ENCODE data around the gene CALU.

The CALU gene

GRCh38 chr7:128725531-128725930 is 13.6 kb upstream of the CALU start:
- no peak for DNase-seq

DNA sequence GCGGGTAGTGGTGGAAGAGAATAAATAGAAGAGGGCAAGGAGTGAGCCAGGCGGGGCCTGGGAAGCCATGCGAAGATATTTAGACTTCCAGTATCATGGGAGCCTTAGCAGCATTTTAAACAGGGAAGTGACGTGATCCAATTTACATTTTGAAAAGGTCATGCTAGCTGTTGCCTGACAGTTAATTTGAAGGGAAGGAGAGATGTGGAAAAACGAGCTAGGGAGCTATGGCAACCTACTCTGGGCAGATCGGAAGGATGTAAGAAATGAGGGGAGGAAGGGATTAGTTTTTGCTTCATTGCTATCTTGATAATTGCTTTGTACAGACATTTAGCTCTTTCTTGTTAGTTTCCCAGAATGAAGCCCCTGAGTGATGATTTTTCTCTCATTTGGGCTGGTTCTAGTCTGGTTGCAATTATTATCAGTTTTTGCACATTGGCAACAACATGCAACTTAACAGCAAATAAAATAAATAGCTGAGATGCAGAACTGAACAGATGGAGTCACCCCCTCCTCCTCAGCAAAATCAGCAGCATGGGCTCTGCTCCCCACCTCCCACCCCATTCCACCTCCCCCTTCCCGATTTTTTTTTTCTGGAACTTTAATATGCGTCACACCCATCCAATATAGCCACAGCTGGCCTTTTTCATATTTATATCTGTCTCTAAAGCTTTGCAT is 13.0 kb upstream of the CALU start:
- no peak for DNase-seq

DNA sequence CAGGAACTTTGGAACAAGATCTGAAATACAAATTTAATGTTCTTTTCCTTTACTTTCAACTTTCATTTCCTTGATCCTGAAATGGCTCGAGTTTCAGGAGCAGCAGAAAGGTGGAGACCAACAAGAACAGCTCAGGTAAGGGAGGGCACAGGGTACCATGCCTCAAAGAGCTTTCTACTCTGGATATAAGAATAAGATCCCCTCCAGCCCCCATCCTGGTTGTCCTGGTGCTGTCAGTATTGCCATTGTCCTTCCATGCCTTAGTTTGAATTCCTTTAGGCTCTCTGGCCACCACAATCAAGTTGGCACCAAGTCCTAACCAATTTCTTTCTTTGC is 12.5 kb upstream of the CALU start:
- DNase-seq: no peak

- DNase-seq: no peak
Measured at GRCh38 chr7:128727239-128727638, 11.9 kb upstream of the CALU start.

- DNase-seq: no peak
Measured at GRCh38 chr7:128728598-128728997, 10.6 kb upstream of the CALU start.

- no peak for DNase-seq
Measured at GRCh38 chr7:128729494-128729893, 9.7 kb upstream of the CALU start.

DNA sequence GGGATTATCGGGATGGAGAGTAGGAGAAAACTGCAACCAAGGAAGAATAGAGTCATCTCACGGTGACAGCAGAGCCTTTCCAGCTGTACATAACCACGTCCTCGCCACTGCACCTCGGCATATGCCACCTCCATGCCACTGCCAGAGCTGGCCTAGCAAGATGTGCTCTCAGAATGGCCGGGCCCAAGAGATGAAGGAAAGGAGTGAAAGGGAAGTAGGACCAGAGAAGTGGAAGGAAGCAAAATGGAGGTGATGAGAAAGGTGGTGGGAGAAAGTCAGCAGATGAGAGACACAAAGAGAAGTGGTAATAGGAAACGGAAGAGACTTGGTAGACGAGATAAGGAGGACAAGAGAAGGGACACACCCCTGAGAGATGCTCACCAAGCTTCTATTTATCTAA is 8.0 kb upstream of the CALU start:
- DNase-seq: no peak

DNA sequence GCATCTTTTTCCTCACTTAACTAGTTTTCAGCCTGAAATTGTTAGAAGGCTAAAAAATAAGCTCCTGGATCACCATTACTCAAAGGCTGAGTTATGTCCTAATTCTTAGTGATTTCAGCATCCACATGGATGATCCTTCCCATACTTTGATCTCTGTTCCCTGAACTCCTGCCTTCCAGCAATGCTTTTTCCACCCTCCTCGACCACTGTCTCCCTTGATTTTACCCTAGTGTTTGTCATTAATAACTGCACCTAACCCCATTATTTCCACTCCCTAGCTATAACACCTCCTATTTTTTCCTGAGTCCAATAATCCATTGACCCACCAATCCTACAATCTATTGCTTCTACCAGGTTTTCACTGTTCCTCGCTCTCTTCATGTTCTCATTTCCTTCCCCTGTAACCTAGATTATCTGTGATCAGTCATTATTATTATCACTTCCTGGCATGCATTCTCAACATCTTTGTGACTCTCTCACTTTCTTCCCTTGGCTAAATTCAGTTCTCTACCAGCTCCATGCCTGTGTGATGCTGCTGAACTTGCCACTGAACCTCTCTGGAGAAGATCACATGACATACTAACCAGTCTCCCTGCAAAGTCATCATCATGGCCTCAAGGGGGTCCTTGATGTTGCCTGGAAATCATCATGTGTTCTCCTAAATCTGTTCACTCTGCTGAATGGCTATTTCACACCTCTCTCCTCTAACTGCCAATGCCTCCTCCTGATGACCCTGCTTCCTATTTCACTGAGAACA is 6.5 kb upstream of the CALU start:
- DNase-seq: no peak

- DNase-seq: no peak
Measured at GRCh38 chr7:128733278-128733645, 5.9 kb upstream of the CALU start.

DNA sequence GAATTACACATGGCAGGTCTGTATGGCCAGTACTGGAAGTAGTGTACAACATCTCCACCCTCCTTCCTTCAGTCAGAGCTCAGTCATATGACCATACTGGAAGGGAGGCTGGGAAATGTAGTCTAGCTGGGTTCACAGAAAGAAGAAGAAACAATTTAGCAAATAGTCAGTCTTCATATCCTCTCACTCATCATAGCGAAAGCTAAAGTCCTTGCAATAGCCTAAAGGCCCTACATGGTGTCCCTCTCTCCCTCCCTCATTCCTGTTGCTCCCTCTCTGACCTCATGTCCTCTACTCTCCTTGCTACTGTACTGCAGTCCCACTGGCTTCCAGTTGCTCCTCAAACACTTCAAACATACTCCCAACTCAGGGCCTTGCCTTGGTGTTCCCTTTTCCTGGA is 4.3 kb upstream of the CALU start:
- DNase-seq: no peak

GRCh38 chr7:128735436-128735835 is 3.7 kb upstream of the CALU start:
- no peak for DNase-seq

DNA sequence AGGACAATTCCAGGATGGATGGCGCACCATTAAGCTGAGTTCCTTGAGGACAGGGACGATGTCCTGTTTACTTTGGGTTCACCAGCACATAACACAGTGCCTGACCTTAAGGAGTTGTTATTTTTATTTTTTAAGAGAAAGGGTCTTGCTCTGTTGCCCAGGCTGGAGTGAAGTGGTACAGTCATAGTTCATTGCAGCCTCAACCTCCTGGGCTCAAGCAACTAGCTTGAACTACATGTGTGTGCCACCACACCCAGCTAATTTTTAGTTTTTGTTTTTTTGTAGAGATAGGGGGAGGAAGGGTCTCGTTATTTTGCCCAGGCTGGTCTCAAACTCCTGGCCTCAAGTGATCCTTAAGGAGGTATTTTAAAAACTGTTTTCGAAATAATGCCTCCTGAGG is 1.7 kb upstream of the CALU start:
- no peak for DNase-seq

GRCh38 chr7:128737867-128738385 is 1.2 kb upstream of the CALU start:
- no peak for DNase-seq

- no peak for DNase-seq
Measured at GRCh38 chr7:128738570-128739047, 550 bp upstream of the CALU start.

- no peak for DNase-seq
Measured at GRCh38 chr7:128739990-128740682, 977 bp downstream of the CALU start.

GRCh38 chr7:128740996-128741395 is 1.8 kb downstream of the CALU start:
- no peak for DNase-seq

- DNase-seq: peak; percentile 14
Measured at GRCh38 chr7:128741491-128741890, 2.3 kb downstream of the CALU start.

GRCh38 chr7:128742206-128742605 is 3.0 kb downstream of the CALU start:
- no peak for DNase-seq

GRCh38 chr7:128743112-128743772 is 4.1 kb downstream of the CALU start:
- DNase-seq: no peak

- DNase-seq: no peak
Measured at GRCh38 chr7:128744366-128744905, 5.3 kb downstream of the CALU start.

DNA sequence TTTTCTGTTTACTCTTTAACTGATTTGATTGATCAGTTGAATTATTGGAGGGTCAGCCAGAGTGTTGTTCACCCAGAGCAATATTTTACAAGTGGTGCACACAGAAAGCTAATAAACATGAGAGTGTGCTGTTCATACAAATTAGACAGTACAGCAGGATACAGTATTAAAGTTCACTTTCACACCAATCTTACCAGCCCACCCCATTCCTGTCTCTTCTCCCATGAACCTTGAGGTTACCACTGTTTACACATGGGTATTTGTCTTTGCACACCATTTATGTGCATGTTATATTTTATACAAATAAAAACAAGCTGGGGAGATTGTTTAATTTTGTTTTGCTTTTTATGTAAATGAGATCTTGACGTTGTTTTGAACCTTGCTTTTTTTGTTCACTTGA is 6.5 kb downstream of the CALU start:
- DNase-seq: no peak

- no peak for DNase-seq
Measured at GRCh38 chr7:128747327-128748079, 8.3 kb downstream of the CALU start.
